ENCODE results near the gene EEF1AKMT3. TPM values are rescaled to one million over a fixed set of nuclear protein-coding genes. Genes with fewer than 3 reads are reported as not detected.
A peak's percentile ranks its signal among the peaks of the same experiment; 100 is the strongest.

Gene EEF1AKMT3
- total and polyA plus RNA-seq, 9 of the 15 experiments (the other 6 are each of a cell fraction or from before 2014, with no cell fraction given): 4.1 to 17.2 (median 7.9) TPM

DNA sequence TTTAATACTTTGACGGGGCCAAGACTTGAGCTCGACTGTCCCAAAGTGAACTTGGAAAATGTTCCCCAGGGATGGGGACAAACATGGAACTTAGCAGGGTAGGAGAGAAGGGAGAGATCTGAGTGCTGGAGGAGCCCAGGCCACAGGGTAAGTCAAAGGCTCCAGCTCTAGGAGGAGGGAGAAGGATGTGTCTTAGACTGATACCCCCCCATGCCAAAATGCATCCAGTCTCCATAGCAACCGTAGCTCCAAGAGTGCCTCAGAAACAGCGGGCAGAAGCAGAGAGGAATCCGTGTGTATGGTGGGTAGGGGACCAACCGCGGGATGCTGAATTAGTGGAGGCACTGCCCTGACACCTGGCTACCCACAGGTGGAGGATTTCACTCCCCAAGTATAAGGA is 33.0 kb upstream of the EEF1AKMT3 start:
- Histone ChIP-seq H2AFZ (ENCODE audit: low read depth, low read length) (no peak overlapping the region), H3K27ac (ENCODE audit: extremely low read depth, low read depth, low read length) (no peak overlapping the region), H3K9me1 (ENCODE audit: control insufficient read depth, insufficient read depth, low read length) (no peaks in the 10 kb centered on the region), H3K4me1 (replicated peaks in 1 of 2; ENCODE audit: control insufficient read depth in 2 of 2, insufficient read depth in 2 of 2, low read length in 2 of 2) (peaks cover 9 to 36% of the 10 kb centered on the region in 2 experiments; a peak in 4 of 5 replicates), H3K36me3 (ENCODE audit: control insufficient read depth, insufficient read depth, low read length) (no peaks in the 10 kb centered on the region), H3K4me3 (no peak overlapping the region), H4K20me1 (replicated peaks; ENCODE audit: control insufficient read depth, insufficient read depth, low read length) (no peaks in the 10 kb centered on the region), H3K79me2 (ENCODE audit: control insufficient read depth, insufficient read depth, low read length) (no peaks in the 10 kb centered on the region), H3K9me3 (replicated peaks; ENCODE audit: control insufficient read depth, insufficient read depth, low read depth, low read length) (no peaks in the 10 kb centered on the region), H3K4me2 (ENCODE audit: insufficient read depth, low read length) (no peak overlapping the region), H3K9ac (ENCODE audit: insufficient read depth in 1 of 2, low read depth in 2 of 2, low read length in 2 of 2) (no peak overlapping the region), H3K27me3 (ENCODE audit: control insufficient read depth in 2 of 2, insufficient read depth in 2 of 2, low read length in 2 of 2) (peaks cover 2 to 30% of the 10 kb centered on the region in 2 experiments; a peak in 3 of 5 replicates)
- no TSS peak for BruUV-seq (replicated peaks)
- WGBS (ENCODE audit: insufficient coverage, low coverage, missing lambda C conversion rate): 11% methylated on average over 6 of the region's 7 CpGs
- in situ Hi-C loops (cut with MboI) (no loop called here), intact Hi-C loops (cut with micrococcal nuclease) (loop anchor here (5.0 kb wide), 1 partner anchor 217 kb away; the partner anchor contains the start of genes DDIT3 and MBD6)
- peak; percentile 81 for TF ChIP-seq RFX1 (IDR thresholded peaks at IDR 0.05)
- no peak for TF ChIP-seq ZNF436 (CRISPR knock-in tag; IDR thresholded peaks at IDR 0.05)
- no peak for TF ChIP-seq CBX1 (IDR thresholded peaks at IDR 0.05; ENCODE audit: low read depth)
- ChIA-PET POLR2A (interaction anchor here (0.7 to 1.1 kb wide), 4 partner anchors 10 to 149 kb away, joined by 3 to 6 read pairs (median 4); partner anchors contain the start of gene PIP4K2C), CTCF (ENCODE audit: low intra/inter-chr PET ratio) (no interaction called here)
- no peak for ATAC-seq
- no peak for FAIRE-seq
- DNase-seq (ENCODE audit: extremely low read depth in 1 of 4, low spot score in 3 of 4): no peak

DNA sequence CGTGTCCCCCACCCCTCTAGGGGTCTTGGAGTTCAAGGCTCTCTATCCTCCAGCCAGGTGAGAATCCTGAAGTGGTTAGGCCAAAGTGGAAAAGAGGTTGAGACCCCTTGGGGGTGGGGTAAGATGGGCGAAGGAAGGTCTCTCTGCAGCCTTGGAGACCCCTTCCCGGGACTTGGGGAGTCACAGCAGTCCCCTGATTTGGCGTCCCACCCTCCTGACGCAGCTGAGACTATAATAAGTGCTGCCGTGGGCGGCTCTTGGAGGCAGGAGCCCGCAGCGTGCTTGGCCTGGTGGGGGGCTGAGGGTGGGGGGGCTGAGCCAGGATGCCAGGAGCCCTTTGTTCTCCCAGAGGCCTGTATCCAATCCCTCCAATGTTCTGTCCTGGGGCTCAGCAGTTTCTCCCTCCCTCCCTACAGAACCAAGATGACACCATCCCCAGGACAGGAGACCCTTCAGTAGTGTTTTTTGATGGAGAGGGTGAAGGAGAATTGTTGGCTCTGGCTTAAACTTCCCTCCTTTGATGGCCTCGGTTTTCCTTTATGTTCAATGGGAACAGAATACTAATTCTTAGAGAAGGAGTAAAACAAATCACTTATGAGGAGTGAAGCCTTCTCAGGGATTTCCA is 32.4 kb upstream of the EEF1AKMT3 start:
- TF ChIP-seq MTA3 (IDR thresholded peaks at IDR 0.05; ENCODE audit: borderline replicate concordance) (no peak), GTF2A2 (tag; IDR thresholded peaks at IDR 0.05) (no peak), HLTF (IDR thresholded peaks at IDR 0.05) (no peak), MAX (CRISPR knock-in tag; IDR thresholded peaks at IDR 0.05) (no peak), LARP7 (IDR thresholded peaks at IDR 0.05) (no peak), SRSF9 (IDR thresholded peaks at IDR 0.05; ENCODE audit: borderline replicate concordance, low read depth, low read length) (no peak), NELFE (IDR thresholded peaks at IDR 0.05; ENCODE audit: insufficient read depth, insufficient read length) (no peak), ZNF785 (CRISPR knock-in tag; IDR thresholded peaks at IDR 0.05) (no peak), ELK1 (CRISPR knock-in tag; IDR thresholded peaks at IDR 0.05) (no peak), KLF10 (CRISPR knock-in tag; IDR thresholded peaks at IDR 0.05) (no peak), POLR2AphosphoS2 (IDR thresholded peaks at IDR 0.05; ENCODE audit: low read length) (no peak)
- no peak overlapping the region for H3K4me2 ChIP-seq (ENCODE audit: insufficient read depth, low read length)
- in situ Hi-C loops (cut with MboI): loop anchor here (10.0 kb wide), 1 partner anchor 425 kb away; no protein-coding TSS in a partner anchor
- peaks cover 0 to 26% of the 10 kb centered on the region in 2 experiments; a peak in 2 of 5 replicates for H3K27me3 ChIP-seq (ENCODE audit: control insufficient read depth in 2 of 2, insufficient read depth in 2 of 2, low read length in 2 of 2)
- no peaks in the 10 kb centered on the region for H4K20me1 ChIP-seq (replicated peaks; ENCODE audit: control insufficient read depth, insufficient read depth, low read length)
- DNase-seq (ENCODE audit: extremely low read depth in 1 of 4, low spot score in 3 of 4) (no peak), ATAC-seq (no peak), FAIRE-seq (no peak)
- ChIA-PET CTCF (ENCODE audit: low intra/inter-chr PET ratio) (no interaction called here), POLR2A (interaction anchor here (0.7 to 1.2 kb wide), 5 partner anchors 10 to 202 kb away, joined by 3 to 6 read pairs (median 3); partner anchors contain the start of gene CDK4)
- H3K4me3 ChIP-seq: no peak overlapping the region
- 18% methylated on average over 10 of the region's 10 CpGs for WGBS (ENCODE audit: insufficient coverage, low coverage, missing lambda C conversion rate)
- BruUV-seq (replicated peaks): no TSS peak
- intact Hi-C loops (cut with micrococcal nuclease): loop anchor here (5.0 kb wide), 1 partner anchor 218 kb away; the partner anchor contains the start of genes DDIT3 and MBD6
- no peak overlapping the region for H2AFZ ChIP-seq (ENCODE audit: low read depth, low read length)
- H3K9ac ChIP-seq (ENCODE audit: insufficient read depth in 1 of 2, low read depth in 2 of 2, low read length in 2 of 2): no peak overlapping the region
- H3K36me3 ChIP-seq (ENCODE audit: control insufficient read depth, insufficient read depth, low read length): no peaks in the 10 kb centered on the region
- H3K27ac ChIP-seq (ENCODE audit: extremely low read depth, low read depth, low read length): no peak overlapping the region
- H3K9me1 ChIP-seq (ENCODE audit: control insufficient read depth, insufficient read depth, low read length): no peaks in the 10 kb centered on the region
- H3K4me1 ChIP-seq (replicated peaks in 1 of 2; ENCODE audit: control insufficient read depth in 2 of 2, insufficient read depth in 2 of 2, low read length in 2 of 2): peaks cover 9 to 36% of the 10 kb centered on the region in 2 experiments; a peak in 4 of 5 replicates
- H3K9me3 ChIP-seq (replicated peaks; ENCODE audit: control insufficient read depth, insufficient read depth, low read depth, low read length): no peaks in the 10 kb centered on the region
- no peaks in the 10 kb centered on the region; the same call in 2 of the 3 replicates for H3K79me2 ChIP-seq (ENCODE audit: control insufficient read depth, insufficient read depth, low read length)

Data from K562 (cell line).